ENCODE measurements around the gene RASSF4. TPM values are rescaled to one million over a fixed set of nuclear protein-coding genes. Genes with fewer than 3 reads are reported as not detected.

Gene RASSF4
- total RNA-seq, 1 donor from 2014 or later, result 13.1 TPM

DNA sequence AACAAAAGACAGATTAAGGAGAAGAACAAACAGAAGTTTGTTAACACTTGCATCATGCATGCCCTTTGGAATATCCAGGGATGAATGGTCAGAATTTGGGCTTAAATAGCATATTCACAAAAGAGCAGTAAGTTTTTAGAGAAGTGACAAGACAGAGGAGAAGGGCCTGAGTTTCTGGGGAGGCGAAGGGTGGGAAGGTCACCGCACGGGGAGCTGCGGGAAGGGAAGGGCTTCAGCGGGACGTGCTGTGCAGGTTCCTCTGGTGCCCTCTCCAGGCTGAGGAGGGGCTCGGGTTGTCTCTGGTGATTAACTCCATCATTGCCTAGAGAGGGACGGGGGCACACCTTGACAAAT is 30.7 kb downstream of the RASSF4 start:
- DNase-seq, result peak; percentile 63

- no peak for DNase-seq
These were observed 31.4 kb downstream of the RASSF4 start for GRCh38 chr10:44990965-44991364.

- DNase-seq, result peak; percentile 42
These were observed 32.0 kb downstream of the RASSF4 start for GRCh38 chr10:44991571-44991970.

DNA sequence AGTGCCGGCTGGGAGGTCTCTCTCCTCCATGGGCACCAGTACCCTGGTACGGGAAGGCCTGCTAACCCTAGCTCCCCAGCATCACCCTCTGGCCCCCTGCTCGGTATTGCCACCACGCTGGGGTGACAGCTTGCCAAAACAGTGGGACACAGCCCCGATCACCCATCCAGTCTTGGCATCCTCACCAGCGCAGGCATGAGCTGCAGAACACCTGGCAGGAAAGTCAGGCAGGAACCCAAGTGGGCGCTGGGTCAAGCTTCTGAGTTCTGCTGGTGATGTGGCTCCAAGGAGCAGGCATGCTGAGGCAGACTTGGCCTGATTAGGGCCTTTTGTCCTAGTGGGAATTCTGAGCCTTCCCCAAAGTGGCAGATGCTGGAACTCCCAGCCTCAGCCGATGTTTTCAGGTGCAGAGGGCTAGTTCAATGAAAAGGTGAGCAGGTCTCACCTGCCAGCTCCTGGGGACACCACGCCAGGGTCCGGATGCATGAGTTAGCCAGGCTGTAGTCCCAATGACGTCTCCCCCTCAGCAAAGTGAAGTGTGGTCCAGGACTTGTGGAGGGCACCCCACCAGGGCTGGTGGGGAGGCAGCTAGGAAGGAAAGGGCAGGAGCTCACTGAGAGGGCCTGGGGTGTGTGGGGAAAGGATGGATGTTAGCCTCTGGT is 32.6 kb downstream of the RASSF4 start:
- DNase-seq, result no peak

DNA sequence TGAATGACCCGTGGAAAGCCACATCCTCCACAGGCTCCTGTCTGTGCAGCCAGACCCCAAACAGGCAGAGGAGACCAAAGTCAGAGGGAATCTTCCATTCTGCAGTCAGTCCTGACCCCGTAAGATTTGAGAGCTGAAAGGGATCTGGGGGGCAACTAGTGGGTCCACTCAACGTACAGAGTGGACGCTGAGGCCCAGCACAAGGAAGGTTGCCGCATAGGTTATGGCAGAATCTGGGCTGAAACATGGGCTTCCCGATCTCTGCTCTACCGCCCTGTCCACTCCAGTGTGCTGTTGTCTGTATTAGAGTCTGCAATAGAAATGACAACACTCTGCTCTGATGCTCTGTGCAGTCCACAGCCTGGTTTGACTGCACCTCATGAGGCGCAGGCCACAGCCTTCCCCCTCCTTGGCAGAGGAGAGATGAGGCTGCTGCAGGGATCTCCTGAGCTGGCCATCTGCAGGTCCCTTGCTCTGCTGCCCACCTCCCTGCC is 33.2 kb downstream of the RASSF4 start:
- DNase-seq, result no peak

- DNase-seq, result no peak
These were observed 33.8 kb downstream of the RASSF4 start for GRCh38 chr10:44993226-44993921.

DNA sequence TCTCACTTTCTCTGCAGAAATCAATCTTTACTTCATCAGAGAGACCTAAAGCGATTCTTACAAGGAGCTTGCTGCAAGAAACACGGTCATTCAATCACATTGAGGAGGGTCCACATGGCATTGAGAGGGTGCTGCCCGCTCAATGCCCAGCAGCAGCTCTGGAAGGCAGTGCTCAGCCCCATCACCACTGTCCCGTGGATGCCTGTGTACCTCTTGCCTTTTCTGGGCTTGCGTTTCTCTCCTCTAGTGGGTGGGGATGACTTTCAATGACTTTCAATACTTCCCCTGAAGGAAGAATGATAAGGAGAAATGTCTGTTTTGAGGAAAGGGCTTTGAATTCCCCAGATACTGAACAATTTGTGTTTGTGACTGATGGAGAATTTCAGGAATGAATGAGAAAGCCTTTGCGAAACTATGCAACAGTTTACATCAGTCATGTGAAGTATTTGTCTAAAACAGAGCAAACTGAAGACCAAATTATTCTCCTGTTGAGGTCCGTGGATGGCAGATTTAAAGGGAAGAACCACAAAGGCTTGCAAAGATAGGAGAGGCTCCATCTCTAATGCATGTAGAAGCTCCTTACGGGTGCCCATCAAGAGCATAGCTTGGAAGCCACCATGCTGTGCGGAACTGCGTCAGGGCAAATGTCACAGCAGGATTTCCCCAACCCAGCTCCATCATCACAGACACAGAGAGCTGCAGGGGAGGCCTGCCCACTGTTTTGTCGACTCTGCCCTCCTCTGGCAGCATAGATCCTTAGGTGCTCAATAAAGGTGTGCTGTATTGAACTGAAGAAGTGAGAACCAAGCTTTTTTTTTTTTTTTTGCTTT is 34.5 kb downstream of the RASSF4 start:
- DNase-seq, result no peak

DNA sequence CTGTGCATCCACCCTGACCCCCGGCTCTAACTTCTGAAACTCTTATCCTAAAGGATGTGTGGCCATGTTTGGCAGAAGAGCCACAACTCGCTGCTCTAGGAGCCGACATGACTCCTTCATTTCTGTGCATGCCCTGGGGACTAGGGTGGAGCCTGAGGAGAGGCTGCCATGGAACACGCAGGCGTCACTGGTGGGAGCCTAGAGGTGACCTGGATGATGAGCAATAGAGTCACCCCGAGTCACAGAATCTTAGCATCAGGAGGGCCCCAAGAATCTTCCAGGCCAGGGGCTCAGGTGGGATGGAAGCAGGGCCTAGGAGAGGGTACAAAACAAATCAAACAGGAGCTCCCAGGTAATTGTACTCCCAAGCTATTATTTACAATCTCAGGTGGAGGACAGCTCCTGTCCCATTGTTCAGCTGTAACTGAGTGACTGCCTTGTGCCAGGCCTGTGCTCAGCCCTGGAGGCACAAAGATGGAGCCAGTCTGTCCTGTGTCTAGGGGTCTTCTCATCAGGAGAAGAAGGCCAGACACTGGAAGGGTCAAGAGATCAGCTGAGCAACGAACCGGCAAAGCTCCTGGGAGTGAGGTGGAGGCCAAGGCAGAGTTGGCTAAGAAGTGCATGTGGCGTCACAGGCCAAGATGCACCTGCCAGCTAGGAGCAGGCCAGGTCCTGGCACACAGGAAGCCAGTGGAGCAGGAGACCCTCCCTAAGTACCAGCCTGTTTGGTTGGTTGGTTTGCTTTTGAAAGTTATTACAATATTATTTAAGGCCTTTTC is 35.3 kb downstream of the RASSF4 start:
- no peak for DNase-seq

GRCh38 chr10:44995581-44995913 is 35.9 kb downstream of the RASSF4 start:
- DNase-seq, result no peak

GRCh38 chr10:44995914-44996669 is 36.5 kb downstream of the RASSF4 start:
- peak; percentile 98 for DNase-seq

- DNase-seq, result no peak
These were observed 37.6 kb downstream of the RASSF4 start for GRCh38 chr10:44997105-44997748.

DNA sequence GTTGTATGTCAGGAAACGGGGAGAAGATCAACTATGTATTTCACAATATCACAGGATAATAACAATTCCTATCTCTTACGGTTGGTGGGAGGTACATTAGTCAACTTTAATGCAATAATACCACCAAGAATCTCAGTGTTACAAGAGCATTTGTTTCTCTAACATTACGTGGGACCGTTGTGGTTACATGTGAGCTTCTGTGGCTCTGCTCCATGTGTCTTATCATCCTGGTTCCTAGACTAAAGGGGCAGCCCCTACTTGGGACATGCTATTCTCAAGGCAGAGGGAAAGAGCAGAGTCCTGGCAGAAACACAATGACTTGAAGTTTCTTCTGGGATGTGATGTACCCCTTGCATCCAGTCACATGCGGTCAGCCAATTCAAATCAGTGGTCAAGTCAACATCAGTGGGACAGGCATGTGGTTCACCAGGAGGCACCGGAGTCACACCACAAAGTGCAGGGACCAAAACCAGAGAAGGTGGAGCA is 38.6 kb downstream of the RASSF4 start:
- no peak for DNase-seq

GRCh38 chr10:45000138-45000751 is 40.6 kb downstream of the RASSF4 start:
- DNase-seq, result peak; percentile 88

DNA sequence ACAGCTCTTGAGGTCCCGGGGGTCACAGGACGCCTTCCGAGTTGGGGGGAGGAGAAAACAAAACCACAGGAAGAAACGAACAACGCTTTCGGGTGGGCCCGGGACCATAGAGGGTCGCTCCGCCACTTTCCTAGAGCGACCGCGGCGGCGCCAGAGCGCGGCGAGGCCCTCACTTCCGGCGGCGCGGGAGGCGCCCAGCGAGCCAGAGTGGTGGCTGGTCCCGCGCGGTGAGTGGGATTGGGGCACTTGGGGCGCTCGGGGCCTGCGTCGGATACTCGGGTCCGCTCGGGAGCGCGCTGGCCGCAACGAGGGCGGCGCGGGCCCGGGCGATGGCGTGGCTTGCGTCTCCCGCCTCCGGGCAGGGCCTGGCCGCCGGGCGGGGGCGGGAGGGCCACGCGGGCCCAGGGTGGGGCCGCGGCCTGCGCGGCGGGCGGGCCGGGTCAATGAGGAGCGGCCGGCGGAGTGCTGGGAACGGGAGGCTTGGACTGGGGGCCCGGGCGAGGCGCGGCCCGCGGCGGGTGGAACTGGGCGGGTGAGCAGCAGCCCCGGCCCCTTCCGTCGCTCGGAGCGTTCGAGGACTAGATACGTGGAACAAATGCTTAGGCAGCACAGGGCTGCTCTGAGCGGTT is 41.3 kb downstream of the RASSF4 start, which contains the start of gene ZNF22:
Gene ZNF22, plus strand, starts transcription at position 172 of the 629 bp plus-strand sequence. CDS start 2,446 bp downstream, outside the sequence.
- DNase-seq, result peak; percentile 79

DNA sequence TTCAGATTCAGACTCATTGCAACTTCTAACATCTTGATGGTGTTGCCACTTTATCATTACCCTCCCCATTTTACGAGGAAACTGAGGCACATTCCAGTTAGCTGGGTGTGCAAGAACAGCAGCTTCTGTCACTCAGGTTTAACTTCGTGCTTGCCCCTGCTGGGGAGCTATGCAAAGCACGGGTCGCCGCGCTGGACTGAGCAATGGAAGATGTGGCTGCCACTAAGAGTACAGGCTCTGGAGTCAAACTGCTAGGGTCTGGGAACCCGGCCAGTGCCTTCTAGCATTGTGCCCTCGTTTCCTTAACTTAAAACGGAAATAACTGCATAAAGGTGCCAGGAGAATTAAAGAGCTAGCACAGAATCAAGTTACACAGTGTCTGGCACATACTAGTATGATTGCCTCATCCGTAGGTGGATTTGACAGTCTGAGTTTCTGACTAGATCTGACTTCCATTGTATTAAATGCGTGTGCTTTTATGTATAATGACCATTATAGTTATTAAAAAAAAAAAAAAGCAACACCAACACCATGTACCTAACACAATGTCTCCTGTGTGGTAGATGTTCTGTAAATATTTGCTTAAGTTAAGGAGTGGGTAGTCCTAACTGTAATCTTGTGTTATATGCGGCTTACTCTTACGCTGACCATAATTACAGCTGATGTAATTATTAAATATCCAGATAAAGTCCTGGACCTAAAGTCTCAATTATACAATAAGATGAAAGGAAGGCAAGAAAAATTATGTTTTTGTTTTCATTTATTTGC is 42.0 kb downstream of the RASSF4 start:
- peak; percentile 92 for DNase-seq

DNA sequence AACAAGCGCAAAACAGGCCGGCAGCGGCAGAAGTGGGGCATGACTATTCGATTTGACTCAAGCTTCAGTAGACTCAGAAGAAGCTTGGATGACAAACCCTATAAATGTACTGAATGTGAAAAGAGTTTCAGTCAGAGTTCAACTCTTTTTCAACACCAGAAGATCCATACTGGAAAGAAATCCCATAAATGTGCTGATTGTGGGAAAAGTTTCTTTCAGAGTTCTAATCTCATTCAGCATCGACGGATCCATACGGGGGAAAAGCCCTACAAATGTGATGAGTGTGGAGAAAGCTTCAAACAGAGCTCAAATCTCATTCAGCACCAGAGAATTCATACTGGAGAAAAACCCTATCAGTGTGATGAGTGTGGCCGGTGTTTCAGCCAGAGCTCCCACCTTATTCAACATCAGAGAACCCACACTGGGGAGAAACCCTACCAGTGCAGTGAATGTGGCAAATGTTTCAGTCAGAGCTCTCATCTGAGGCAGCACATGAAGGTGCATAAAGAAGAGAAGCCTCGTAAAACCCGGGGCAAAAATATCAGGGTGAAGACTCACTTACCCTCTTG is 43.9 kb downstream of the RASSF4 start:
- no peak for DNase-seq

DNA sequence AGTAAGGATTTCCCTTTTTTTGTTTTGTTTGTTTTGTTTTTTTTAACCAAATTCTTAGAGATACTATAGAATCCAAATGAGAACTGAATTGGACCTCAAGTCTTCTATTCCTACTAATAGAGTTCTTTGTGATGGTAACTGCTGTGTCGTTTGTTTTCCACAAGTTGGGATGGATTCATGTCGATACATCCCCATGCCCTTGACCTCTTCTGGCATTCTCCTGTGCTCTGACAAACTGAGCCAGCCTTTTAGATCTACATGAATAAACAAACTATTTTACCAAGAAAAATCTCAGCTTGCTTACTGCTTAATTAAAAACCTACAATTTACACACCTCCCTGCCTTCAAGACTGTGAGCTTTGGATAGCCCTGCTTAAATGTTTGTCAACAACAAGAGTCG is 45.1 kb downstream of the RASSF4 start:
- DNase-seq, result no peak

DNA sequence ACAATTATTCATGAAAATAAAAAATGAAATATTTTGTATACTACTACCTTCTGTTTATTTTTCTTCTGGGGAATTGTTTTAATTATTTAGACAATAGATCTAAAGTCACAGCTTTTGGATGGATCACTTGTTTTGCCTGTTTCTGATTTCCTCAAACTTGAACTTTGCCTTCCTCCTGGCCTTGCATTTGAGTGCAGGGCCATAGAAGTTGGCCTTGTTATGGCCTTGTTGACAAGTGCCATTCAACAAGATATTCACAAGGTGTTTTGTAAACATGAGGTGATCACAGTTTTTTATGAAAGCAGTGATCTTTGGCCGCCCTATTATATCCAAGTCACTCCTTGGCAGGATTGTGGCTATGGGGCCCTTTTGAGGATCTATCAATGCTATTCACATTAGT is 45.7 kb downstream of the RASSF4 start:
- DNase-seq, result no peak

Measured in dermis blood vessel endothelial cell (primary cell).